Measurements from ENCODE around the gene P4HB.

DNA sequence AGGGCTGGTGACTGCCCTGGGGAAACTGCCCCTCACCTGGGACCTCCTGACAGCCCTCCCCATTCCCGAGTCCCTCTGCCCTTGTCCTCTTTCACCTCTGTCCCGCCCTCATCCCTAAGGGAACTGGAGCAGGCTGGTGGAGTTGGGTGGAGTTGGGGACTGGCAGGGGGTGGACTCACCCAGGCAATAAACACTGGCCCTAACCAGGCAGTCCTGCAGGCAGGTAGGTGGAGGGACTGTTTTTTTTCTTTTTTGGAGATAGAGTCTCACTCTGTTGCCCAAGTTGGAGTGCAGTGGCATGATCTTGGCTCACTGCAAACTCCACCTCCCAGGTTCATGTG lies 44.7 kb downstream of the P4HB start:
- TF ChIP-seq RAD21 (IDR thresholded peaks at IDR 0.05; ENCODE audit: low read depth) (no peak), FOXM1 (IDR thresholded peaks at IDR 0.05; ENCODE audit: borderline replicate concordance, low read depth) (no peak), EP300 (IDR thresholded peaks at IDR 0.05; ENCODE audit: borderline replicate concordance) (no peak)
